ENCODE data around the gene ANK3. TPM values are rescaled to one million over a fixed set of nuclear protein-coding genes. Genes with fewer than 3 reads are reported as not detected.
"Not testable (repeated sequence)": the region's sequence is repeated elsewhere in the genome, so short reads cannot be mapped to it uniquely, and the experiment has no call there.

The ANK3 gene
- total RNA-seq, 1 donor from 2014 or later: 260 TPM

GRCh38 chr10:60304829-60305379, 84.8 kb downstream of the ANK3 start:
- no peak for DNase-seq

DNA sequence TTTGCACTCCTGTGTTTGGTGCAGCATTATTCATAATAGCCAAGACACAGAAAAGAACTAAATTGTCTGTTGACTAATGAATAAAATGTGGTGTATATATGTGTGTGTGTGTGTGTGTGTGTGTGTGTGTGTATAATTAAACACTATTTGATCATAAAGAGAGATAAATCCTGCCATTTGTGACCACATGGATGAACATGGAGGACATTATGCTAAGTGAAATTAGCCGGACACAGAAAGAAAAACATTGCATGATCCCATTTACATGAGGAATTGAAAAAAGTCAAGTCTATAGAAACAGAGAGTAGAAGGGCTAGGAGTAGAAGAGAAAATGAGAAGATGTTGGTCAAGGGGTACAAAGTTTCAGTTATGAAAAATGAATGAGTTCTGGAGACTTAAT, 85.9 kb downstream of the ANK3 start:
- no peak for DNase-seq

GRCh38 chr10:60299961-60300883, 89.5 kb downstream of the ANK3 start:
- DNase-seq: no peak

GRCh38 chr10:60299390-60299778, 90.3 kb downstream of the ANK3 start:
- DNase-seq: no peak

DNA sequence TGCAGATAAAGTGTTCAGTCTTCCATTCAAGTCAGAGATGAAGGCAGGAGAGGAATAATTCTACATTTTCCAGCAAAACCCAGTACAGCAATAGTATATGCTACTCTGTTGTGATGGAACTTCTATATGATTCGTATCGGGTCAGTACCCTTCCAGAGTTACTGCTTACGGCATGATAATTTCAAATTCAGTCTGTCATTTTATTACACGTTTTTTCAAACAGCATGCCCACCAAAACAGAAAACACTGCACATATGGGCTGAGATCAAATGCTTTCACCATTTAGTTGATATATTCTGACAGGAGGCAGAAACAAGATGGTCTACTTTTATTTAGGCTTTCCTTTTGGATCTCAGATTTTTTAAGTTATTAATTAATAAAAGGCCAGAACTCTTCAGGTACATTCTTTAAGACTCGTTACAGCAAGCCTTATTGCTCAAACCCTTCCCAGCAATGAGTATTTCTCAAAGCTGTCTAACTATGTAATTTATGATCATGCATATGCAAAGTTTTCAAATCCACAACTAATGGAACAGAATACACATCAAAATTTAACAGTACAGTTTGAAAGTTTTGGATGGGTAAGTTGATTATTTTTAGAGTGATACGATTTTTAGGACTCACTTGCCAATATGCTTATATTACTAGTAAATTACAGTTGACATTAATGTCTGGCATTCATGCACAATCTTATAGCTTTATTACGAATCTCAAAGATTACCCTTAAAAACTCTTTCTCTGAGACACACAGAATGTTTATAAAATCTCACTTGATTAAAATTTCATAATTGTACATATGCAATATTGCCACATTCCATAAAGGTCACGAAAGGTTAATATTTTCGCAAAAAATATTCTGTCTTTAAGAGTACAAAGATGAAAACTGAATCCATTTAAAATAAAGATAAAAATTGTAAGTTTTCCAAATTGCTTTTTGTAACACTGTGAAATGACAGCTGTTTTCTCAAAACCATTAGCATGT, 91.0 kb downstream of the ANK3 start:
- no peak for DNase-seq

GRCh38 chr10:60296073-60296472, 93.6 kb downstream of the ANK3 start:
- no peak for DNase-seq

- no peak for DNase-seq
These were observed 94.4 kb downstream of the ANK3 start for GRCh38 chr10:60295028-60295937.

DNA sequence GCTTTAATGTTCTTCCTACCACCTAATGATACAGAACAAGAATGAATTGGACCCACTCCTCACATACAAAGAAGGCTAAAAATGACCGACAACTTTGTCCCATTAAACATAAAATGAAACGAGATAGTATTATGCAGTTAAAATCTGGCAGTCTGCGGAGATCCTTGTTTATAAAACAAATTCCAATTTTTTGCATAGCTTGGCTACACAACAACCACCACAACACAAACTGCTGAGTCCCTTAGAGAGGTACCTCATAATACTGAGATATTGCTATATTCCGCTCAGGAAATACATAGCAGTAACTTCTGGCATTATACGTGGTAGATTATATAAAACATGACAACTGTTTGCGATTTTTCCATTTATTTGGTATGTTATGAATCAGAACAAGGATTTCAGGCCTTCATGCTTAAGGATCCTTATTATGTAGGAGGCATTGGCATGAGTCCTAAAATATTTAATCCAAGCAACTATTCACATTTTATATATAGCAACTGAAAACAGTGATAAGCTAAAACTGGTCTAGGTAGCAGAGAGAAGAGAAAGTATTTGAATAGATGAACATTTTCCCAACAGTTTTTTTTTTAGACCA, 96.0 kb downstream of the ANK3 start:
- DNase-seq: no peak

DNA sequence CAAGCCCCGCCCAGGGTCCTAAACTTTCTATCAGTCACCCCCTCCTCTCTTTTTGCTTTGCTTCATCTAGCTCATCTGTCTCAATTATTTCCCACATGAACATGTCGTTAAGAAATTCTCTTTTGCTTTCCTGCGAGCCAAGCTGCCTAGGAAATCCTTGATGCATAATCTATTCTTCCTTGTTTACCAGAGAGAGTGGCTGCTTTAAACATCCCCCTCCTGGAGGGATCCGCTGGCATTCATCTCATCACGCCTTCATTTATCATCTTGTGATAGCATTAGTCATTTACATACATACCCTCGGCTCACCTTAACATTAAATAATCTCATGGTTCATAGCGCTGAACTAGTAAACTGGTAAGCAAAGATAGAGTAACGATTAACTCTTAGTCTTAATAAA, 96.7 kb downstream of the ANK3 start:
- DNase-seq: no peak

- not testable (repeated sequence) for DNase-seq
These were observed 97.1 kb downstream of the ANK3 start for GRCh38 chr10:60292536-60292935.

- no peak for DNase-seq
These were observed 98.2 kb downstream of the ANK3 start for GRCh38 chr10:60291344-60291930.

GRCh38 chr10:60290558-60290957, 99.1 kb downstream of the ANK3 start:
- no peak for DNase-seq

- DNase-seq: no peak
These were observed 99.9 kb downstream of the ANK3 start for GRCh38 chr10:60289800-60290199.

DNA sequence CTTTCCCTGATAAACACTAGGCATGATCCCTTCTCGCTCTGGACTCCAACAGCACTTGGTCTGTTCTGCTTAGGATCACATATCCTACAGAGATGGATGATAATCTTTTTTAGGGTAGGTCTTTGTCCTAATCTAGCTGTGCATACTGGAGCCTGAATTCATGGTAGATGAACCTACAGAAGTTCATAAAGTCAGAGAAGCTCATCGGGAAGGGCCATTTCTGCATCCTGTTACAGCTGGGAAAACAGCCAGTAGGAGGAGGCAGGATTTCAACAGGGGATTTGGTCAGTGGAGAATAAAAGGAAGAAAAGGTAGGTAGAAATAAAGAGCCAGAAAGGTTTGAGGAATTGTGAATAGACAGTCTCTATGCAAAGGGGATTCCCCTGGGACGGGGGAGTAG, 101.4 kb downstream of the ANK3 start:
- DNase-seq: no peak

GRCh38 chr10:60286559-60286958, 103.1 kb downstream of the ANK3 start:
- DNase-seq: no peak

DNA sequence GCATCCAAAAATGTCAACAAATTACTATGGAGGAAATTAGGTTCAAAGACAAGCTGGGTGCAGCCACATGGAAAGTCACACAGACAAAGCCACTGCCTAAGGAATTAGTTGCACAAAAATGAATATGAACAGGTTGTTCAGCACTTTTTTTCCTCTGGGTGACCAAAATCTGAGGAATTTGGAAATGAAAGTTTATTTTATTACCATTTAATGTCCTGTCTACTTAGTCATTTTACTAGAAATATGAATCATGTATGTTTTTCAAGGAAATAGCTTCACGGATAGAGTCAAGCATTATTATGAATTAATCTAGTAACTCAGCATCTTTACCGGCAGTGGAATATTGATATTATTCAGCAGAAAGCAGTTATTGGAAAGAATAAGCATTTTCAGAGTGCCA, 106.3 kb downstream of the ANK3 start:
- DNase-seq: no peak

DNA sequence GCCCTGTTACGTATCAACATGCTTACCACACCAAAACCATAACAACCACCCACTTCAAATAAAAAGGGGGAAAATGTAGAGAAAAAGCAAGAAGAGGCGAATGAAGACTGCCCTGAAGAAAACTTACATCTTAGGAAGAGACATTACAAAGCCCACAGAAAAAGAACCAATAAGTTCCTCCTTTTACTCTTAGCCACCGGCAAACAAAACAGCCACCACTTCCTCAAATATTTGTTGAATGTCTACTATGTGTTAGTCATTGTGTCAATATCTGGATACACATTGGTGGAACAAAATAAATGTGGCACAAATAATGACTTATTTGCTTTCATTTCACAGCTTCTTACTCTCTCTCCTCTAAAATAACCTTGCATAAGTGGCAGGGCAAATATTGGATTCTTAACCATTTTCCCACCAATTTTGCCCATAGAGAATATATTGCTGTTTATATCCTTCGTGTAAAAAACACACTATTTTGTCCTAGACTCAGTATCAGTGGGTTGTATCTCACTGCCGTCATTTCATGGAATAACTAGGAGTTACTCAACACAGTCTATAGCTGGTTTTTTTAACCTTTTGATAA, 106.8 kb downstream of the ANK3 start:
- no peak for DNase-seq

DNA sequence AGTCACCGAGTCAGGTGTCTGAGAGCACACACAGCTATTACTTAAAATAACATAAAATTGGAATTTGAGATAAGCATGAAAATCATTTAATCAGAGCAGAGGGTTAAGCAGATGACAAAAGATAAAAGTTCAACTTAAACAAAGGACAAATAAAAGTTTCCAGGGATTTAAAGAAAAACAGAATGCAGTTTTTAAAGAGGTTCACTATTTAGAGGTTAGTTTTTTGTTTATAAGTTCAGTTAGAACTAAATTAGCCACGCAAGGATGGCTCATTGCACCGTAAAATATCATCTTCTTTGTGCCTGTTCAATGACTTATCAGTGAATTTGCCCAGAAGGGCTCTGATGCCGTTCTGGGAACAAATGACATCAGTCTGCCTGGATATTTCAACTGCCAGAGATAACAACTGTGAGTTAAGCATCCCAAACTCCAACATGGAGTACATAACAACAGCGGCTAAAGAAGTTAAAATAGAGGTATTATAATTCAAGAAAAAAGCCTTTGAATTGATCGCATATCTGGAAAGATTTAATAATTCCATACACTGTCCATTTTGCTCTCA, 107.8 kb downstream of the ANK3 start:
- DNase-seq: no peak

DNA sequence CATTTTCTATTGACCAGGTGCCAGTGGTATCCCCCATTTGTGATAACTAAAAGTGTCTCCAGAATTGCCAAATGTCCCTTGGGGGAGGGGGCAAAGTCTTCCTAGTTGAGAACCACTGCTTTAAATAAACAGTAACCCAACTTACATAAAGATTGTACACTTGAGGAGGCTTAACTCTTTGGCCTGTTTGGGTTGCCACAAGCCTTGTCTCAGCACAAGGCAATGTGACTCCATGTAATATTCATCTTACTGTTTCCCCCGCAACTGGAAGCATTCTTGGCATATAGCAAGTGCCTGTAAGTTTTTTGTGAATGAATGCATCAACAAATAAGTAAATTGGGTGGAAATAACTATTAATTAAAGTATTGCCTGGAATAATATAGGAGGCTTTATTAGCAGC, 108.3 kb downstream of the ANK3 start:
- DNase-seq: no peak

DNA sequence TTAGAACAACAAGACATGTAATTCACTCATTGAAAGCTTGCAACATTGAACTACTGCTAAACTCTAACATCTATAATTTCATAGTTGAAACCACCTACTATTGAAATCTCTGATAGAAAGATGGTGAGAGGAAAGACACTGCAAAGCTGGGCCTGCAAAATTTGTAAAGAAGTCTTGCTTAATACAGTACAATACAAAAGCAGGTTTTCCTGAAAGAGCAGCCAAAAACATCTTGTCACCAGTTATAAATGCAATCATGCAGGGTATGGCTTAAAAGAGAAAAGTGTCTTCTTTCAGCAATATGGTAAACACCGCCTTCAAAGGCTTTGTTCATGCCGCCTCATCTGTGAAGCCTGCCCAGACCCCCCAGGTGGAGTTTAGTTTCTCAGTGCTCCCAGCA, 109.2 kb downstream of the ANK3 start:
- DNase-seq: no peak
